T follicular helper cell (primary cell): ENCODE measurements around the gene CD55.

Source experiments
- DNase-seq: peaks from one replicate; pipeline ENCODE4 v3.0.0-alpha.2; 2020; ENCODE audit warnings: low read depth

The CD55 gene

GRCh38 chr1:207362962-207363860 lies 41.7 kb downstream of the CD55 start:
- DNase-seq: no peak

GRCh38 chr1:207363871-207364270 lies 42.4 kb downstream of the CD55 start:
- DNase-seq: no peak

GRCh38 chr1:207364614-207365013 lies 43.1 kb downstream of the CD55 start:
- no peak for DNase-seq

- no peak for DNase-seq
Measured at GRCh38 chr1:207365063-207365462, 43.6 kb downstream of the CD55 start.

GRCh38 chr1:207366022-207366421 lies 44.5 kb downstream of the CD55 start:
- no peak for DNase-seq

GRCh38 chr1:207388721-207389120 lies 67.2 kb downstream of the CD55 start:
- no peak for DNase-seq

- no peak for DNase-seq
Measured at GRCh38 chr1:207389728-207390464, 68.4 kb downstream of the CD55 start.

GRCh38 chr1:207393610-207394009 lies 72.1 kb downstream of the CD55 start:
- DNase-seq: no peak

- DNase-seq: no peak
Measured at GRCh38 chr1:207396168-207396746, 74.8 kb downstream of the CD55 start.

GRCh38 chr1:207397525-207397926 lies 76.0 kb downstream of the CD55 start:
- no peak for DNase-seq

GRCh38 chr1:207398986-207399385 lies 77.5 kb downstream of the CD55 start:
- no peak for DNase-seq

GRCh38 chr1:207401578-207401977 lies 80.1 kb downstream of the CD55 start:
- DNase-seq: no peak

GRCh38 chr1:207402744-207403143 lies 81.3 kb downstream of the CD55 start:
- no peak for DNase-seq

GRCh38 chr1:207404849-207405525 lies 83.5 kb downstream of the CD55 start:
- DNase-seq: no peak

GRCh38 chr1:207405814-207406213 lies 84.3 kb downstream of the CD55 start:
- no peak for DNase-seq

GRCh38 chr1:207407655-207408260 lies 86.3 kb downstream of the CD55 start:
- DNase-seq: no peak
